ENCODE measurements around the gene ASPRV1. TPM values are rescaled to one million over a fixed set of nuclear protein-coding genes. Genes with fewer than 3 reads are reported as not detected.

The ASPRV1 gene
- polyA plus RNA-seq, 3 donors: 0.25 to 0.52 (median 0.27) TPM

- Histone ChIP-seq H3K27me3 (ENCODE audit: control insufficient read depth in 2 of 2, insufficient read depth in 2 of 2, low read length in 2 of 2) (no peaks in the 10 kb centered on the region), H4K20me1 (ENCODE audit: insufficient read depth, low read length) (no peaks in the 10 kb centered on the region), H3K4me1 (ENCODE audit: control insufficient read depth in 1 of 2, insufficient read depth in 2 of 2, low read length in 2 of 2) (peaks cover 8 to 10% of the 10 kb centered on the region in 2 donors), H3K79me2 (ENCODE audit: insufficient read depth, low read length) (no peaks in the 10 kb centered on the region), H3K4me3 (replicated peaks in 1 of 3; ENCODE audit: low read depth in 2 of 3, low read length in 3 of 3) (no peak overlapping the region), H3K27ac (ENCODE audit: low read depth in 1 of 2, low read length in 2 of 2) (no peak overlapping the region), H3K9ac (ENCODE audit: insufficient read depth, low read length, poor library complexity, severe bottlenecking) (no peak overlapping the region), H3K36me3 (replicated peaks in 1 of 2; ENCODE audit: control insufficient read depth in 1 of 2, insufficient read depth in 2 of 2, low read length in 2 of 2) (peaks cover 2 to 6% of the 10 kb centered on the region in 2 donors), H3K4me2 (replicated peaks; ENCODE audit: extremely low read depth, low read length, poor library complexity, severe bottlenecking) (no peak overlapping the region), H3K9me3 (replicated peaks in 1 of 2; ENCODE audit: control insufficient read depth in 1 of 2, insufficient read depth in 1 of 2, low read length in 2 of 2) (no peaks in the 10 kb centered on the region), H2AFZ (ENCODE audit: insufficient read depth, low read depth, low read length, poor library complexity, severe bottlenecking) (no peak overlapping the region)
- H3K9me3 Mint-ChIP-seq: no peaks in the 10 kb centered on the region
- H3K4me3 Mint-ChIP-seq: no peak overlapping the region
- WGBS (ENCODE audit: insufficient coverage): 95% methylated on average over 3 of the region's 8 CpGs
- peak overlapping the region in 1 of 7 donors; percentile 33 for H3K27ac Mint-ChIP-seq
- peaks cover 20 to 24% of the 10 kb centered on the region in 2 donors for H3K36me3 Mint-ChIP-seq
- DNase-seq: no peak
- intact Hi-C loops (cut with micrococcal nuclease): loop anchor here in 1 of 2 donors (10.0 kb wide), 1 partner anchor 62 kb away; no protein-coding TSS in a partner anchor
- peaks cover 18% of the 10 kb centered on the region for H3K4me1 Mint-ChIP-seq
- TF ChIP-seq CTCF (IDR thresholded peaks at IDR 0.05): no peak
- H3K27me3 Mint-ChIP-seq (ENCODE audit: low read depth in 3 of 3): peaks cover 0 to 4% (median 3%) of the 10 kb centered on the region in 3 donors
Observed at GRCh38 chr2:69992310-69993047, 31.0 kb upstream of the ASPRV1 start.

- Histone ChIP-seq H3K79me2 (ENCODE audit: insufficient read depth, low read length) (no peaks in the 10 kb centered on the region), H3K9me3 (replicated peaks in 1 of 2; ENCODE audit: control insufficient read depth in 1 of 2, insufficient read depth in 1 of 2, low read length in 2 of 2) (no peaks in the 10 kb centered on the region), H3K9ac (ENCODE audit: insufficient read depth, low read length, poor library complexity, severe bottlenecking) (no peak overlapping the region), H3K4me2 (replicated peaks; ENCODE audit: extremely low read depth, low read length, poor library complexity, severe bottlenecking) (no peak overlapping the region), H3K27me3 (ENCODE audit: control insufficient read depth in 2 of 2, insufficient read depth in 2 of 2, low read length in 2 of 2) (no peaks in the 10 kb centered on the region), H3K4me3 (replicated peaks in 1 of 3; ENCODE audit: low read depth in 2 of 3, low read length in 3 of 3) (no peak overlapping the region), H4K20me1 (ENCODE audit: insufficient read depth, low read length) (no peaks in the 10 kb centered on the region), H3K36me3 (replicated peaks in 1 of 2; ENCODE audit: control insufficient read depth in 1 of 2, insufficient read depth in 2 of 2, low read length in 2 of 2) (peaks cover 2 to 6% of the 10 kb centered on the region in 2 donors), H2AFZ (ENCODE audit: insufficient read depth, low read depth, low read length, poor library complexity, severe bottlenecking) (no peak overlapping the region), H3K4me1 (ENCODE audit: control insufficient read depth in 1 of 2, insufficient read depth in 2 of 2, low read length in 2 of 2) (peaks cover 21 to 24% of the 10 kb centered on the region in 2 donors), H3K27ac (ENCODE audit: low read depth in 1 of 2, low read length in 2 of 2) (no peak overlapping the region)
- Mint-ChIP-seq H3K27ac (no peak overlapping the region), H3K4me3 (no peak overlapping the region), H3K4me1 (peaks cover 31% of the 10 kb centered on the region), H3K9me3 (peaks cover 0 to 5% (median 2%) of the 10 kb centered on the region in 7 donors), H3K36me3 (peaks cover 12 to 18% of the 10 kb centered on the region in 2 donors), H3K27me3 (ENCODE audit: low read depth in 3 of 3) (peaks cover 0 to 6% (median 4%) of the 10 kb centered on the region in 3 donors)
- WGBS (ENCODE audit: insufficient coverage): 96% methylated on average over 10 of the region's 12 CpGs
- no peak for DNase-seq
- intact Hi-C loops (cut with micrococcal nuclease): loop anchor here (5.0 to 10.0 kb wide), 4 partner anchors 52 to 153 kb away; no protein-coding TSS in a partner anchor
- no peak for TF ChIP-seq CTCF (IDR thresholded peaks at IDR 0.05)
Observed at GRCh38 chr2:69989441-69990105, 28.1 kb upstream of the ASPRV1 start.

Measured in CD14-positive monocyte (primary cell).